ENCODE measurements around the gene EID2B.
A peak's percentile ranks its signal among the peaks of the same experiment; 100 is the strongest.

EID2B gene

DNA sequence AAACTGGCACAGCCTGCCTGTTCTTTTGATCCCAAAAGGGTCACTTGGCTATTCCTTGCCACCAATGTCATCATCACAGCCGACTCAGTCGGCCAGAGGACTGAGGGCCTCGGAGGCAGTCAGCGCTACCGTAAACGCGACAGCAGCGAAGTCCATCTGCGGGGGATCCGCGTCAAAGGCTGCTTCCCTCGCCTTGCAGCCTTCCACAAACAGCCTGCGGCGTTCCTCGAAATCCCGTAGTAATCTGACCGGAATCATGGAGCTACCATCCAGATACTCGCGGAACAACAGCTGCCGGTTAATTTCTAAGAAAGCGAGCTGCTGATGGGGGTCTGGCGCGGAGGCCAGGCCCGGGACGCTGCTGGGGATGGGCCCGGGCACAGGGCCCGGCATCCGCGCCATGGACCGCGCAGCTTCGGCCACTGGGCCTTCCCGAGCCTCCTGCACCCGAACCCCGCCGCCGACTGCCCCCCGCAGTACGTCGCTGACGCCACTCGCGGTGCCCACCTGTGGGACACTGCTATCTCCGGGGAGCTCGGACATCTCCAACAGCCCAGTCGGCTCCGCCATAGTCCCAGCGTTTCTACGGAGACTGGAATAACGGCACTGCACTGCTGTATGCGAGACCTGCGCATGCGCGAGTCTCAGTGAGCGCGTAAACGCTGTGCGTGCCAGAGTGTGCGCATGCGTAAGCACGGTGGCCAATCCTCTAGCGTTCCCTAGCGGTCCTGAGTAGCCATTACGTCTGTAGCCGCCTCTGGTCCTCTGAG lies at the start of gene EID2B:
Gene EID2B, minus strand, starts transcription at position 620 of the 770 bp plus-strand sequence. Its CDS starts 50 bp downstream, at position 570.
- in situ Hi-C loops (cut with HindIII; ENCODE audit: low pct_unique_long_range_greater_than_20kb, low sequenced_read_pairs), result no loop called here

DNA sequence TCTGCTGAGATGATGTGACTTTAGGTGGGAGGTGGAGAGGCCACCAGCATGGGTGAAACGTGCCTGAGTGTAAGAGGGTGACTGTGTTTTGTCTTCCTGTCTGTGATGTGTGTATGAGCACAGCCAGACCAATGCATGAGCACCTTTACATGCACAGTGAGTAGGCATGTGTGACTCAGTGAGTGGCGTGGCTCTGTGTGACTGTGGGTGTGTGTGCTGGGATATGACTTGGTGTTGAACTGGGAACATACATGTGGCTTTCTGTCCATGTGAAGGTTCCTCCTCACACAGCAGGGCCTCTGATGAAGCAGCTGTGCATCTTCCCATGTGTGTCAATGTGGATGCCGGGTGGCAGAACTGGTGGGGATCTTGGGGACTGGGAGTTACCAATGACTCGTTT lies 49.8 kb upstream of the EID2B start:
- in situ Hi-C loops (cut with HindIII; ENCODE audit: low pct_unique_long_range_greater_than_20kb, low sequenced_read_pairs), result no loop called here
- TF ChIP-seq JUND (IDR thresholded peaks at IDR 0.05; ENCODE audit: low read depth), result no peak
- DNase-seq (ENCODE audit: low read depth in 1 of 2, low spot score in 1 of 2), result no peak

More for the DNA sequence above, at the start of gene EID2B:
- TF ChIP-seq JUND (IDR thresholded peaks at IDR 0.05; ENCODE audit: low read depth), result no peak
- peak; percentile 90 to 92 for DNase-seq (ENCODE audit: low read depth in 1 of 2, low spot score in 1 of 2)

DNA sequence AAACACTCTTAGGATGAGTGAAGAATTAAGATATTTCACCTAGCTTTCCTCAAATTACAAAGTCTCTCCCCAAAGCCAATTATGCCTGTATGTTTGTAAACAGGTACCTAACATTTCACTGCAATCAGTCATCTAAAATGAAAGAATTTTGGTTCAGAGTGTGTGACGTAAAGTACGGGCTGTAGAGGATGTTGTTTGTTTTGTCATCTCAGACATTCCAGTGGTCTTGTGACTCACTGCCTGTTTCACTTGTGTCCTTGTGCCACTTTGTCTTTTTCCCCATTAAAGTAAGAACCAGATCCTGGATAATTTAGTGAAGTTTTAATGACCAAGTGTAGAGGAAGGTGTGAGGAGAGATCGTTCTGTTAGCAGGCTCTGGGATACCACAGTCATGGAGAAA lies 36.0 kb upstream of the EID2B start:
- no peak for DNase-seq (ENCODE audit: low read depth in 1 of 2, low spot score in 1 of 2)
- in situ Hi-C loops (cut with HindIII; ENCODE audit: low pct_unique_long_range_greater_than_20kb, low sequenced_read_pairs), result no loop called here
- TF ChIP-seq JUND (IDR thresholded peaks at IDR 0.05; ENCODE audit: low read depth), result no peak

DNA sequence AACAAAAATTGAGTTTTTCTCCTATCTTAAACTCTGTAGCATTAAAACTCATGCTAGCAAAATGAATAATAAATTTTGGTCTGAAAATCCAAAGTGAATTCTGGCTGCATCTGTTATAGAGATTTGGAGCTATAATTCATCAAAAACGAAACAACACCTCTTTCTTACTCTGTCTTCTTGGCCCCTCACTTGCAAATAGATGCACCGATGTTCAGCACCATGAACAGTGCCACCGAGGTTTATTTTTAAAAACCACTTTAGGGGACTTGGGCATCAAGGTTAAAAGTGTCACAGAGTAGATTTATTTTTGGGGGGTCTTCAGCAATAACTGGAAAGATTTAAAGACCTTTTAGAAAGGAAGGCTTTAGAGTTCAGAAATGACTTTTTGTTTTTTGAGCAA lies 33.4 kb upstream of the EID2B start:
- no peak for DNase-seq (ENCODE audit: low read depth in 1 of 2, low spot score in 1 of 2)
- no peak for TF ChIP-seq JUND (IDR thresholded peaks at IDR 0.05; ENCODE audit: low read depth)
- in situ Hi-C loops (cut with HindIII; ENCODE audit: low pct_unique_long_range_greater_than_20kb, low sequenced_read_pairs), result no loop called here

GRCh38 chr19:39563408-39563807 lies 30.8 kb upstream of the EID2B start:
- in situ Hi-C loops (cut with HindIII; ENCODE audit: low pct_unique_long_range_greater_than_20kb, low sequenced_read_pairs), result no loop called here
- DNase-seq (ENCODE audit: low read depth in 1 of 2, low spot score in 1 of 2), result no peak
- TF ChIP-seq JUND (IDR thresholded peaks at IDR 0.05; ENCODE audit: low read depth), result no peak

GRCh38 chr19:39558624-39559117 lies 26.0 kb upstream of the EID2B start:
- in situ Hi-C loops (cut with HindIII; ENCODE audit: low pct_unique_long_range_greater_than_20kb, low sequenced_read_pairs), result no loop called here
- no peak for DNase-seq (ENCODE audit: low read depth in 1 of 2, low spot score in 1 of 2)
- no peak for TF ChIP-seq JUND (IDR thresholded peaks at IDR 0.05; ENCODE audit: low read depth)

DNA sequence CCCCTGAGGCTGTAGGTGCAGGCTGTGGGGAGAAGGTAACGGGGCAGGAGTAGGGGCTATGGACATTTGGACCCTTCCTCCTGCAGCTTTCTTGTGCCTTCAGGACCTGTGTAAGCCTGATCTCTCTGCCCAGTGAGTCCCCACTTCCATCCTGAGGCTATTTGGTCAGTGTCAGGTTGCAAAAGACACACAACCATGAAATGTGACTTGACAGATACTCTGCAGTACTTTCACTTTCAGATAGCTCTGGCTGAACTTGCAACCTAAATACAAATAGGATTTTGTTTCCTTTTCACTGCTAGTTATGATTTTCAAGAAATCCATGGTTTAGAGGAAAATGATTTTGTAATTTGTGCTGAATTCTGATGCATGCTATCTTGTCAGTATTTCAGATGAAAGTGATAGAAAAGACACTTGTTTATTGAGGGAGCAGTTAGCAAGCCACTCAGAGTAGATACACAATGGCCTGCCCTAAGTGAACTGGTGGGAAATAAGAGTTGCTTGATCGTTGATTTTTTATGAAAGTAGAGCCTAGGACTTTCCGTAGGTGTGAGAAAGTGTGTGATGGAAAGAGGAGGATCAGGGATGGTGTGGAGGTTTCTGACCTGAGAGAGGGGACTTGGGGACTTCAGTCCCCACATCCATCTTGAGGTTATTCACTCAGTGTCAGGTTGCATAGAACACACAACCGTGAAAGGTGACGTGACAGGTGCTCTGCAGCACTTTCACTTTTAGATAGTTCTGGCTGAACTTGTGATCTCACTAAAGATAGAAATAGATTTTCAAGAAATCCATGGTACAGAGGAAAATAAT lies 25.4 kb upstream of the EID2B start:
- DNase-seq (ENCODE audit: low read depth in 1 of 2, low spot score in 1 of 2), result peak; percentile 25 to 78
- TF ChIP-seq JUND (IDR thresholded peaks at IDR 0.05; ENCODE audit: low read depth), result no peak
- in situ Hi-C loops (cut with HindIII; ENCODE audit: low pct_unique_long_range_greater_than_20kb, low sequenced_read_pairs), result no loop called here

DNA sequence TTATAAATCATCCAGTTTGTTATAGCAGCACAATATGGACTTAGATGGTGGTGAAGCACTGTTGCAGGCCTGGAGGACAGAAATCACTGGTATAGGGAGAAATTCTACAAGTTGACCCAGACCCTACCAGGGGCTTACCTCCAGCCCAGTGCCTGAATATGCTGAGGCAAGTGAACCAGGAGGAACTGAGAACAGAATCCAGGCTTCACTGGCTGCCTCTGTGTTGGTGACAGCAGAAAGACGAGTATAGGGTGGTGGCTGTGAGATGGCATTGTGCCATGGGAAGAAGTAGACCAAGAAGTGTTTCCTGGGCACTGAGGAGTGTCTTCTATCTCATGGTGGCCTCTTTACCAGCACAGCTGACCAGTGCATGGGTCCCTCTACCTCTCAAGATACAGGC lies 23.2 kb upstream of the EID2B start:
- no peak for DNase-seq (ENCODE audit: low read depth in 1 of 2, low spot score in 1 of 2)

DNA sequence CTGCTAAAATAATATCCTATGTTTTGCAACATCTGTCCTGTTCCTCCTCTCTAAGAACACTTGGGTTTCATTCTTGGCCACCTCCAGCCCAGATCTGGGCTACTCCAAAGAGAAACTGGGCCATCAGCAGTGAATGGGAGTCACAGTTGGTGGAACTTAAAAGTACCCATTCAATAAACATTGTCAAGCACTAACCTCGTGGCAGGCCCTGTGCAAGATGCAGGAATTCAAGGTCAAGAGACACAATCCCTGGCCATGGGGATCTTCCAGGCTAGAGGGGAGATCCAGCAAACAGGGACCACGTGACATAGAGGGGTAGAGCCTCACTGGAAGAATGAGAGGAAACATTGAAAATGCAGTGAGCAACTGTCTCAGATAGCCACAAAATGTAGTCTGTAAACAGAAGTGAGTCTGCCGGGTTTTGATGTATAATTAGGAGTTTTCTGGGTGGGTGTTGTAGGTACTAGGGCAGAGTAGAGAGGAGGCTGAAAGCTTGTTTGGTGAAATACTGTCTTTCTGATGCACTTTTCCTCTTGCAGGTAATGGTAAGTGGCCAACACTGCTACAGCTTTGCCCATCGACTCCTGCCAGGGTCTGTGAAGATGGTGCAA lies 22.2 kb upstream of the EID2B start:
- no peak for DNase-seq (ENCODE audit: low read depth in 1 of 2, low spot score in 1 of 2)
- no peak for TF ChIP-seq JUND (IDR thresholded peaks at IDR 0.05; ENCODE audit: low read depth)
- in situ Hi-C loops (cut with HindIII; ENCODE audit: low pct_unique_long_range_greater_than_20kb, low sequenced_read_pairs), result no loop called here

More for the DNA sequence above, 23.2 kb upstream of the EID2B start:
- in situ Hi-C loops (cut with HindIII; ENCODE audit: low pct_unique_long_range_greater_than_20kb, low sequenced_read_pairs), result no loop called here
- TF ChIP-seq JUND (IDR thresholded peaks at IDR 0.05; ENCODE audit: low read depth), result no peak

- no peak for DNase-seq (ENCODE audit: low read depth in 1 of 2, low spot score in 1 of 2)
- in situ Hi-C loops (cut with HindIII; ENCODE audit: low pct_unique_long_range_greater_than_20kb, low sequenced_read_pairs), result no loop called here
- TF ChIP-seq JUND (IDR thresholded peaks at IDR 0.05; ENCODE audit: low read depth), result no peak
Measured at GRCh38 chr19:39553082-39553652, 20.5 kb upstream of the EID2B start.

GRCh38 chr19:39550197-39550596 lies 17.5 kb upstream of the EID2B start:
- no peak for DNase-seq (ENCODE audit: low read depth in 1 of 2, low spot score in 1 of 2)
- in situ Hi-C loops (cut with HindIII; ENCODE audit: low pct_unique_long_range_greater_than_20kb, low sequenced_read_pairs), result no loop called here
- TF ChIP-seq JUND (IDR thresholded peaks at IDR 0.05; ENCODE audit: low read depth), result no peak

DNA sequence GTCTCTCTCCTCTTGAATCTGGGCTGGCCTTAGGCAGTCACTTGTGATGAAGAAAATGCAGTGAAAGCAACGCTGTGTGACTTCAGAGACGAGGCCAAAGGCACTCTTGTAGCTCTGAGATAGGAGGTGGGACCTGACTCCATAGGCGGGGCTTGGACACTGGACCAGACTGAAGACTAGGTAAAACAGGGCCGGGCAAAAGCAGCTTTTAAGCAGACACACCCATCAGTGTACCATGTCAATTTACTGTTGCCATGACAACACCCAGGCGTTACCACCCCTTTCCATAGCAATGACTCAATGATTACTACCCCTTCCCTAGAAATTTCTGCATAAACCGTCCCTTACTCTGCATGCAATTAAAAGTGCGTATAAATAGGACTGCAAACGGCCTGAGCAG lies 13.9 kb upstream of the EID2B start:
- DNase-seq (ENCODE audit: low read depth in 1 of 2, low spot score in 1 of 2), result no peak
- no peak for TF ChIP-seq JUND (IDR thresholded peaks at IDR 0.05; ENCODE audit: low read depth)
- in situ Hi-C loops (cut with HindIII; ENCODE audit: low pct_unique_long_range_greater_than_20kb, low sequenced_read_pairs), result no loop called here

All from T47D (cell line).